Measurements from ENCODE around the gene SFRP5.

- no peak for TF ChIP-seq GATA3 (IDR thresholded peaks at IDR 0.05; ENCODE audit: low read depth, low read length)
- TF ChIP-seq GATA2 (IDR thresholded peaks at IDR 0.05; ENCODE audit: low read depth, low read length): no peak
Measured at GRCh38 chr10:97748116-97748515, 23.7 kb downstream of the SFRP5 start.

Data from SH-SY5Y (cell line).